NK-92 (cell line): ENCODE measurements around the gene HSD17B8.

ENCODE experiments used
- DNase-seq: peaks from one replicate; lab custom pipeline; 2025; ENCODE audit not compliant: unreplicated experiment; lab: John Stamatoyannopoulos, UW

The HSD17B8 gene

GRCh38 chr6:33236328-33236727 is 31.9 kb downstream of the HSD17B8 start:
- no peak for DNase-seq

- DNase-seq, result no peak
Observed at GRCh38 chr6:33236852-33237251, 32.4 kb downstream of the HSD17B8 start.

- no peak for DNase-seq
Observed at GRCh38 chr6:33237741-33238140, 33.3 kb downstream of the HSD17B8 start.

GRCh38 chr6:33241968-33242367 is 37.5 kb downstream of the HSD17B8 start:
- DNase-seq, result no peak

GRCh38 chr6:33243476-33243875 is 39.0 kb downstream of the HSD17B8 start:
- no peak for DNase-seq

GRCh38 chr6:33247977-33248642 is 43.7 kb downstream of the HSD17B8 start:
- DNase-seq, result peak; percentile 43

GRCh38 chr6:33248643-33248931 is 44.1 kb downstream of the HSD17B8 start:
- no peak for DNase-seq

GRCh38 chr6:33248932-33249731 is 44.7 kb downstream of the HSD17B8 start:
- peak; percentile 99 for DNase-seq

GRCh38 chr6:33249732-33250630 is 45.5 kb downstream of the HSD17B8 start:
- no peak for DNase-seq

- DNase-seq, result no peak
Observed at GRCh38 chr6:33250731-33251130, 46.3 kb downstream of the HSD17B8 start.

GRCh38 chr6:33251395-33252012 is 47.0 kb downstream of the HSD17B8 start:
- no peak for DNase-seq

GRCh38 chr6:33252759-33253158 is 48.3 kb downstream of the HSD17B8 start:
- DNase-seq, result no peak

GRCh38 chr6:33254591-33254990 is 50.1 kb downstream of the HSD17B8 start:
- DNase-seq, result no peak
